ENCODE measurements around the gene TNFSF11.
"Not testable (repeated sequence)": the region's sequence is repeated elsewhere in the genome, so short reads cannot be mapped to it uniquely, and the experiment has no call there.

TNFSF11 gene

GRCh38 chr13:42560320-42560719, 13.6 kb upstream of the TNFSF11 start:
- DNase-seq (ENCODE audit: low spot score), result not testable (repeated sequence)

- no peak for DNase-seq (ENCODE audit: low spot score)
These were observed 12.0 kb upstream of the TNFSF11 start for GRCh38 chr13:42561752-42562467.

- no peak for DNase-seq (ENCODE audit: low spot score)
These were observed 6.0 kb upstream of the TNFSF11 start for GRCh38 chr13:42567906-42568305.

GRCh38 chr13:42569576-42570344, 4.2 kb upstream of the TNFSF11 start:
- DNase-seq (ENCODE audit: low spot score), result no peak

- no peak for DNase-seq (ENCODE audit: low spot score)
These were observed 2.1 kb upstream of the TNFSF11 start for GRCh38 chr13:42571895-42572294.

GRCh38 chr13:42574435-42575311, 721 bp downstream of the TNFSF11 start:
- DNase-seq (ENCODE audit: low spot score), result peak; percentile 24

- DNase-seq (ENCODE audit: low spot score), result no peak
These were observed 2.0 kb downstream of the TNFSF11 start for GRCh38 chr13:42575938-42576337.

GRCh38 chr13:42577538-42577937, 3.6 kb downstream of the TNFSF11 start:
- no peak for DNase-seq (ENCODE audit: low spot score)

- DNase-seq (ENCODE audit: low spot score), result no peak
These were observed 6.7 kb downstream of the TNFSF11 start for GRCh38 chr13:42580644-42581043.

- DNase-seq (ENCODE audit: low spot score), result no peak
These were observed 7.5 kb downstream of the TNFSF11 start for GRCh38 chr13:42581427-42581826.

GRCh38 chr13:42591602-42592001, 17.6 kb downstream of the TNFSF11 start:
- DNase-seq (ENCODE audit: low spot score), result no peak

GRCh38 chr13:42592915-42593900, 19.3 kb downstream of the TNFSF11 start:
- DNase-seq (ENCODE audit: low spot score), result no peak

GRCh38 chr13:42594481-42595252, 20.7 kb downstream of the TNFSF11 start:
- DNase-seq (ENCODE audit: low spot score), result peak; percentile 61

GRCh38 chr13:42595253-42595571, 21.3 kb downstream of the TNFSF11 start:
- DNase-seq (ENCODE audit: low spot score), result no peak

- DNase-seq (ENCODE audit: low spot score), result no peak
These were observed 23.6 kb downstream of the TNFSF11 start for GRCh38 chr13:42597505-42597904.

- DNase-seq (ENCODE audit: low spot score), result no peak
These were observed 27.0 kb downstream of the TNFSF11 start for GRCh38 chr13:42600943-42601342.

GRCh38 chr13:42602906-42603305, 29.0 kb downstream of the TNFSF11 start:
- no peak for DNase-seq (ENCODE audit: low spot score)

- DNase-seq (ENCODE audit: low spot score), result no peak
These were observed 29.6 kb downstream of the TNFSF11 start for GRCh38 chr13:42603571-42603970.

- no peak for DNase-seq (ENCODE audit: low spot score)
These were observed 33.6 kb downstream of the TNFSF11 start for GRCh38 chr13:42607546-42607945.

GRCh38 chr13:42610649-42611048, 36.7 kb downstream of the TNFSF11 start:
- no peak for DNase-seq (ENCODE audit: low spot score)

Measured in CD4-positive, alpha-beta T cell treated with Interleukin-2 at 100 ng/mL for 4 hours (primary cell).